Mesendoderm (in vitro differentiated cells): Measurements from ENCODE around the gene NXF1. TPM values are rescaled to one million over a fixed set of nuclear protein-coding genes. Genes with fewer than 3 reads are reported as not detected.

ENCODE experiments used
- DNase-seq: peaks from one replicate; pipeline ENCODE4 v3.0.0; 2013
- H2AK5ac ChIP-seq: 2 replicates; pipeline ENCODE4 v1.6.1; 2013; ENCODE audit warnings: low read length, inconsistent platforms
- H2BK120ac ChIP-seq: 2 replicates; pipeline ENCODE4 v1.6.1; 2013; ENCODE audit warnings: low read depth, mild to moderate bottlenecking, low read length, moderate library complexity, mixed read lengths
- H2BK15ac ChIP-seq: replicated peaks from 2 replicates; pipeline ENCODE4 v1.6.1; 2013; ENCODE audit warnings: low read depth, mild to moderate bottlenecking, moderate library complexity
- H2BK5ac ChIP-seq: 2 replicates; pipeline ENCODE4 v1.6.1; 2013; ENCODE audit warnings: low read length, inconsistent platforms
- H3K18ac ChIP-seq: 2 replicates; pipeline ENCODE4 v1.6.1; 2013; ENCODE audit warnings: mild to moderate bottlenecking, low read length, mixed read lengths
- H3K23ac ChIP-seq: one replicate; pipeline ENCODE4 v1.6.1; 2013; ENCODE audit warnings: low read length
- H3K27ac ChIP-seq: 2 replicates; pipeline ENCODE4 v1.5.1; 2013; ENCODE audit warnings: low read depth, mild to moderate bottlenecking, inconsistent platforms, low read length, moderate library complexity
- H3K27me3 ChIP-seq: 2 replicates; pipeline ENCODE4 v1.6.1; 2013; ENCODE audit warnings: low read length, control low read depth, mild to moderate bottlenecking, inconsistent platforms; ENCODE audit not compliant: insufficient read depth, poor library complexity
- H3K36me3 ChIP-seq: 2 replicates; pipeline ENCODE4 v1.6.1; 2013; ENCODE audit warnings: low read length, inconsistent platforms; ENCODE audit not compliant: control insufficient read depth, insufficient read depth
- H3K4ac ChIP-seq: one replicate; pipeline ENCODE4 v1.6.1; 2013; ENCODE audit warnings: low read depth, mild to moderate bottlenecking, low read length, moderate library complexity
- H3K4me1 ChIP-seq: 2 replicates; pipeline ENCODE4 v1.6.1; 2013; ENCODE audit warnings: low read depth, low read length, inconsistent platforms; ENCODE audit not compliant: control insufficient read depth
- H3K4me2 ChIP-seq: 2 replicates; pipeline ENCODE4 v1.6.1; 2013; ENCODE audit warnings: low read length
- H3K4me3 ChIP-seq: 2 replicates; pipeline ENCODE4 v1.5.1; 2013; ENCODE audit warnings: mild to moderate bottlenecking, low read length
- H3K56ac ChIP-seq: one replicate; pipeline ENCODE4 v1.6.1; 2013; ENCODE audit warnings: low read length
- H3K79me1 ChIP-seq: 2 replicates; pipeline ENCODE4 v1.6.1; 2013; ENCODE audit warnings: low read length, inconsistent platforms
- H3K79me2 ChIP-seq: 2 replicates; pipeline ENCODE4 v1.6.1; 2013; ENCODE audit warnings: mild to moderate bottlenecking, low read length; ENCODE audit not compliant: control insufficient read depth, insufficient read depth
- H3K9ac ChIP-seq: 2 replicates; pipeline ENCODE4 v1.6.1; 2013; ENCODE audit warnings: low read length, inconsistent platforms
- H4K5ac ChIP-seq: one replicate; pipeline ENCODE4 v1.6.1; 2013; ENCODE audit warnings: low read length
- H4K8ac ChIP-seq: one replicate; pipeline ENCODE4 v1.6.1; 2013; ENCODE audit warnings: low read depth, mild to moderate bottlenecking, control low read depth, low read length, moderate library complexity
- WGBS: extraction: QIAGEN DNeasy Blood & Tissue Kit; methylation state at CpG from one replicate; pipeline ENCODE4 v1.1.7; 2013; ENCODE audit warnings: low lambda C conversion rate, missing lambda C conversion rate; ENCODE audit not compliant: insufficient coverage; ENCODE audit errors: extremely low coverage; 5-methylcytosine and 5-hydroxymethylcytosine counted together
- polyA plus RNA-seq, 2 experiments: library from polyadenylated mRNA; stranded (reverse); fragments of 200-250 nt; gene quantifications; one replicate each; pipeline ENCODE4 v1.2.3, GENCODE V29; 2013

The NXF1 gene
- 54.5 TPM for polyA plus RNA-seq (2013, experiment 1 of 2)
- polyA plus RNA-seq (2013, experiment 2 of 2), result 52.7 TPM

GRCh38 chr11:62805076-62805892, at the start of gene NXF1:
TSS of gene NXF1 (minus strand) at chr11:62805440. CDS start at chr11:62805356, 84 bp downstream.
- H3K27me3 ChIP-seq, result no peaks in the 10 kb centered on the region
- H2BK120ac ChIP-seq, result no peak within 1 kb of the TSS
- peak; percentile 96 for DNase-seq
- H3K9ac ChIP-seq, result peak within 1 kb of the TSS; percentile 90
- peaks cover 9% of the 10 kb centered on the region for H3K36me3 ChIP-seq
- WGBS, result no CpG with 5 or more reads among the region's 77 CpGs
- H3K79me2 ChIP-seq, result peaks cover 18% of the 10 kb centered on the region
- no peak within 1 kb of the TSS for H3K23ac ChIP-seq
- H3K56ac ChIP-seq, result peak within 1 kb of the TSS; percentile 94
- peaks cover 12% of the 10 kb centered on the region for H3K79me1 ChIP-seq
- no peak within 1 kb of the TSS for H3K4ac ChIP-seq
- no peak within 1 kb of the TSS for H3K18ac ChIP-seq
- H3K4me1 ChIP-seq, result peaks cover 9% of the 10 kb centered on the region
- H2AK5ac ChIP-seq, result no peak within 1 kb of the TSS
- H3K4me3 ChIP-seq, result peak within 1 kb of the TSS; percentile 83
- peak within 1 kb of the TSS; percentile 77 for H3K4me2 ChIP-seq
- H4K5ac ChIP-seq, result no peak within 1 kb of the TSS
- H2BK15ac ChIP-seq, result no peak within 1 kb of the TSS
- H4K8ac ChIP-seq, result no peak within 1 kb of the TSS
- H2BK5ac ChIP-seq, result no peak within 1 kb of the TSS
- peak within 1 kb of the TSS; percentile 88 for H3K27ac ChIP-seq

- no CpG with 5 or more reads among the region's 8 CpGs for WGBS
- H3K79me2 ChIP-seq, result peaks cover 59% of the 10 kb centered on the region
- H3K18ac ChIP-seq, result no peak overlapping the region
- no peak overlapping the region for H4K5ac ChIP-seq
- peak overlapping the region; percentile 99 for H3K4me2 ChIP-seq
- DNase-seq, result no peak
- peak overlapping the region; percentile 90 for H3K23ac ChIP-seq
- H3K4me3 ChIP-seq, result peak overlapping the region; percentile 55
- H3K4me1 ChIP-seq, result peaks cover 2% of the 10 kb centered on the region
- peaks cover 19% of the 10 kb centered on the region for H3K36me3 ChIP-seq
- no peak overlapping the region for H4K8ac ChIP-seq
- H2BK120ac ChIP-seq, result no peak overlapping the region
- no peak overlapping the region for H2BK5ac ChIP-seq
- no peak overlapping the region for H3K4ac ChIP-seq
- peak overlapping the region; percentile 82 for H3K9ac ChIP-seq
- no peak overlapping the region for H2BK15ac ChIP-seq
- no peak overlapping the region for H3K27ac ChIP-seq
- no peaks in the 10 kb centered on the region for H3K27me3 ChIP-seq
- peaks cover 1% of the 10 kb centered on the region for H3K79me1 ChIP-seq
- H2AK5ac ChIP-seq, result no peak overlapping the region
- H3K56ac ChIP-seq, result peak overlapping the region; percentile 90
Measured at GRCh38 chr11:62854013-62854824, 49.0 kb upstream of the NXF1 start.

DNA sequence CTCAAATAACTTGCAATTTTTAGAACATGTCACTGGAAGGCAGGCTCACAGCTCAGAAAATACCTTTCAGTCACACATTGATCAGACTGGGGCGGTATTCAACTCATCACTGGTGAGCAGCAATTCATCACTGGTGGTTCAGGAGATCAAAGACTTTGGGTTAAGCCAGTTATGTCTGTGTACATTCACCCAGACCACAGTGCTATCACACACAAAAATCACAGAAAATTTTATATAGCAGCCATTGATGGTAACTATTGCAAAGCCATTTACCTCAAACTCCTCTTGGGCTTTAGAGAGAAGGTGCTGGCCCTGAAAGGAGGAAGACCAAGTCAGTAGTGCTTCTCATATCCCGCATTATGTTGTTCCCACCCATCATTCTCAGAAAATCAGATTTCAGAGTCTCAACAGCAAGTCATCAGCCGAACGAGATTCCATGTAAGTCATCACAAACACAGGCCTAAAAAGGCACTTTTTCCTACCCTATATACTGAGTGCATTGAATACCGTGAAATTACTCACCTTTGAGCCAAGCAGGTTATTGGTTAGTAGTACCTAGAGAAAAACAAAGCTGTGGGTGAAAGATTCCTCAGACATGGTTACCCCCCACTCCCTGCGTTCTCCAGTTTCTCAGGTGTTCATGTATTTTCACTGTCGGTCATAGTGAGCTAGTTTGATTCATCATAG, 48.2 kb upstream of the NXF1 start:
- peak overlapping the region; percentile 23 for H3K27ac ChIP-seq
- H3K79me1 ChIP-seq, result peaks cover 1% of the 10 kb centered on the region
- H3K23ac ChIP-seq, result peak overlapping the region; percentile 90
- H3K4me2 ChIP-seq, result peak overlapping the region; percentile 99
- peaks cover 56% of the 10 kb centered on the region for H3K79me2 ChIP-seq
- no peak overlapping the region for H4K8ac ChIP-seq
- peaks cover 19% of the 10 kb centered on the region for H3K36me3 ChIP-seq
- no peak overlapping the region for H4K5ac ChIP-seq
- peak overlapping the region; percentile 90 for H3K56ac ChIP-seq
- H2BK5ac ChIP-seq, result no peak overlapping the region
- H3K4me3 ChIP-seq, result peak overlapping the region; percentile 55
- peaks cover 2% of the 10 kb centered on the region for H3K4me1 ChIP-seq
- no peak overlapping the region for H2BK120ac ChIP-seq
- DNase-seq, result no peak
- peak overlapping the region; percentile 82 for H3K9ac ChIP-seq
- no peak overlapping the region for H3K4ac ChIP-seq
- no peak overlapping the region for H3K18ac ChIP-seq
- no CpG with 5 or more reads among the region's 7 CpGs for WGBS
- H3K27me3 ChIP-seq, result no peaks in the 10 kb centered on the region
- H2BK15ac ChIP-seq, result no peak overlapping the region
- no peak overlapping the region for H2AK5ac ChIP-seq

DNA sequence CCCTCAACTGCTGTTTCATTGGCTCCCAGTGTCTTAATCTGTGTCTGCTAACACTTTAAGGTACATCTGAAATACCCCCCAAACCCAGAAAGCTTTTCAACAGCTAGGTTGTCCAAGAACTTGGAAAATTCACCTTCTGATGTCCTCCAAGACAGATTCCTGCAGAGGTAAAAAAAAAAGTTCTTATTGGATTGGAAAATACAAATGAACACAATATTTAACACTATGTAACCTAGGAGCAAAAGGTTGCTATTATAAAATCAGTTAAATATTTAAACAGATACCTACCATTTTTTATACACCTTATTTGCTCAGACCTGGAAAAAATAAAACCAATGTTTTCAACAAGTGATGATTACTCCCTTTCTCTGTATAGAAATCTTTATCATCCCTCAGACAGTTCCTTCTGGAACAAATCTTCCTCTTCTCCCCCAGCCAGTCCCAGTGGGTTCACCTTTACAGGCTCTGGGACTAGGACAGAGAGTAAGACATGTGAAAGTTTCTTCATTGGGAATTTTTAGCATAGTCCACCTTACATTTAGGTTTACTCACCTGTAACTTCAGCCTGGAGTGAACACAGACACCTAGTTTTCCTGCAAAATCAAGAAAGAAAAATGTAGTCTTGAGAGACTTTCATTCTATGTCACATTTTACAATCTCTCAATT, 47.4 kb upstream of the NXF1 start:
- DNase-seq, result no peak
- H3K27me3 ChIP-seq, result no peaks in the 10 kb centered on the region
- no peak overlapping the region for H3K23ac ChIP-seq
- H3K27ac ChIP-seq, result no peak overlapping the region
- no peak overlapping the region for H3K4ac ChIP-seq
- no peak overlapping the region for H2BK5ac ChIP-seq
- H3K9ac ChIP-seq, result peak overlapping the region; percentile 82
- H3K4me1 ChIP-seq, result no peaks in the 10 kb centered on the region
- peak overlapping the region; percentile 55 for H3K4me3 ChIP-seq
- peaks cover 48% of the 10 kb centered on the region for H3K79me2 ChIP-seq
- H2AK5ac ChIP-seq, result no peak overlapping the region
- no peak overlapping the region for H4K8ac ChIP-seq
- peaks cover 19% of the 10 kb centered on the region for H3K36me3 ChIP-seq
- peak overlapping the region; percentile 99 for H3K4me2 ChIP-seq
- no peak overlapping the region for H2BK120ac ChIP-seq
- peaks cover 1% of the 10 kb centered on the region for H3K79me1 ChIP-seq
- H3K18ac ChIP-seq, result no peak overlapping the region
- no peak overlapping the region for H3K56ac ChIP-seq
- no peak overlapping the region for H4K5ac ChIP-seq
- H2BK15ac ChIP-seq, result no peak overlapping the region

DNA sequence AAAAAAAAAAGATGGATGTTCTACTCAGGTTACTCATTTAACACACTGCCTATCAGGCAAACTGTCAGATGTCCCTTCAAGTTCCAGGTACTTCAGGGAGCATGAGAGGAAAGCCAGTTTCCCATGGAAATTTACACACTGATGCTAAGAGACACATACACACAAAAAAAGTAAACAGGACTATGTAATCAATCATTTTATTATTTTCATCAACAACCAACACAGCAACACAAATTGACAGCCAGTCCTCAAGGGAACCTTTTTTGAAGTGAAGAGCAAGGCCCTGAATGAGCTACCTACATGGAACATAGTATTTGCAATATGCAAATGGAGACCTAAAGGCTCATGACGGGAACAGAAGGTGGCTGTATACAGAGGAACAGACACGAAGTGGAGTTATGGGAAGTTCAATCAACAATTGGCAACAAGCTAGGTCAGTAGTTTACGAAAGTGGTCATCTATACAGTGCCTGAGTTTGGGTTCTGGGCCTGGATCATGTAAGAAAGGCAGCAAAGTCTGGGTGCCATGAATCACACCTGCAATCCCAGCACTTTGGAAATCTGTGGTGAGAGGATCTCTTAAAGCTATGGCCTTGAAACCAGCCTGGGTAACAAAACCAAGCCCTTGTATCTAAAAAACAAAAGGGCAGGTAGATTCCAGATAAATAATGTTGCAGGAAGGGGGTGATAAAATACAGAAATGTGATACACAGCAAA, 46.7 kb upstream of the NXF1 start:
- Histone ChIP-seq H2BK5ac (no peak overlapping the region), H3K79me2 (peaks cover 41% of the 10 kb centered on the region), H3K4me3 (no peak overlapping the region), H3K56ac (no peak overlapping the region), H3K36me3 (peaks cover 19% of the 10 kb centered on the region), H4K5ac (no peak overlapping the region), H3K18ac (no peak overlapping the region), H3K27ac (no peak overlapping the region), H3K4me1 (no peaks in the 10 kb centered on the region), H3K23ac (no peak overlapping the region), H2BK120ac (no peak overlapping the region), H2BK15ac (no peak overlapping the region), H3K4ac (no peak overlapping the region), H3K79me1 (peaks cover 1% of the 10 kb centered on the region), H2AK5ac (no peak overlapping the region), H4K8ac (peak overlapping the region; percentile 59), H3K4me2 (peak overlapping the region; percentile 14), H3K9ac (peak overlapping the region; percentile 35), H3K27me3 (no peaks in the 10 kb centered on the region)
- DNase-seq, result no peak
- WGBS, result no CpG with 5 or more reads among the region's 3 CpGs
